UCSD-AML1 (cell line): ENCODE data around the gene PAK1.

Source experiments
- DNase-seq: peaks from one replicate; lab custom pipeline; 2025; ENCODE audit not compliant: unreplicated experiment; lab: John Stamatoyannopoulos, UW

PAK1 gene

GRCh38 chr11:77475206-77475605 is 1.3 kb upstream of the PAK1 start:
- DNase-seq, result no peak

GRCh38 chr11:77474684-77475060 is 778 bp upstream of the PAK1 start:
- no peak for DNase-seq

- no peak for DNase-seq
These were observed 698 bp downstream of the PAK1 start for GRCh38 chr11:77472991-77473800.

- DNase-seq, result no peak
These were observed 2.2 kb downstream of the PAK1 start for GRCh38 chr11:77471558-77472193.

- no peak for DNase-seq
These were observed 2.9 kb downstream of the PAK1 start for GRCh38 chr11:77470971-77471370.

- DNase-seq, result no peak
These were observed 3.4 kb downstream of the PAK1 start for GRCh38 chr11:77470504-77470903.

GRCh38 chr11:77468527-77468926 is 5.4 kb downstream of the PAK1 start:
- DNase-seq, result no peak

GRCh38 chr11:77467993-77468392 is 5.9 kb downstream of the PAK1 start:
- no peak for DNase-seq

GRCh38 chr11:77467233-77467632 is 6.7 kb downstream of the PAK1 start:
- no peak for DNase-seq

GRCh38 chr11:77457340-77457739 is 16.6 kb downstream of the PAK1 start:
- no peak for DNase-seq

- no peak for DNase-seq
These were observed 18.2 kb downstream of the PAK1 start for GRCh38 chr11:77455740-77456139.

- DNase-seq, result no peak
These were observed 18.8 kb downstream of the PAK1 start for GRCh38 chr11:77454867-77455655.

GRCh38 chr11:77450227-77450626 is 23.7 kb downstream of the PAK1 start:
- DNase-seq, result no peak

GRCh38 chr11:77449784-77450183 is 24.1 kb downstream of the PAK1 start:
- DNase-seq, result no peak

GRCh38 chr11:77449060-77449521 is 24.8 kb downstream of the PAK1 start:
- DNase-seq, result no peak

- DNase-seq, result no peak
These were observed 25.6 kb downstream of the PAK1 start for GRCh38 chr11:77448269-77448668.

GRCh38 chr11:77446911-77447629 is 26.8 kb downstream of the PAK1 start:
- no peak for DNase-seq

GRCh38 chr11:77444261-77444660 is 29.6 kb downstream of the PAK1 start:
- DNase-seq, result no peak

- DNase-seq, result no peak
These were observed 31.4 kb downstream of the PAK1 start for GRCh38 chr11:77442394-77443053.

GRCh38 chr11:77441426-77441825 is 32.5 kb downstream of the PAK1 start:
- no peak for DNase-seq

- DNase-seq, result no peak
These were observed 33.2 kb downstream of the PAK1 start for GRCh38 chr11:77440678-77441077.
